GM21447 (cell line): ENCODE results near the gene SZT2.
"Not testable (repeated sequence)": the region's sequence is repeated elsewhere in the genome, so short reads cannot be mapped to it uniquely, and the experiment has no call there.

Experiments used
- ATAC-seq: cut with Tn5 transposase; IDR thresholded peaks from one replicate; pipeline ENCODE4 v1.9.1; 2021; ENCODE audit not compliant: unreplicated experiment

SZT2 gene

DNA sequence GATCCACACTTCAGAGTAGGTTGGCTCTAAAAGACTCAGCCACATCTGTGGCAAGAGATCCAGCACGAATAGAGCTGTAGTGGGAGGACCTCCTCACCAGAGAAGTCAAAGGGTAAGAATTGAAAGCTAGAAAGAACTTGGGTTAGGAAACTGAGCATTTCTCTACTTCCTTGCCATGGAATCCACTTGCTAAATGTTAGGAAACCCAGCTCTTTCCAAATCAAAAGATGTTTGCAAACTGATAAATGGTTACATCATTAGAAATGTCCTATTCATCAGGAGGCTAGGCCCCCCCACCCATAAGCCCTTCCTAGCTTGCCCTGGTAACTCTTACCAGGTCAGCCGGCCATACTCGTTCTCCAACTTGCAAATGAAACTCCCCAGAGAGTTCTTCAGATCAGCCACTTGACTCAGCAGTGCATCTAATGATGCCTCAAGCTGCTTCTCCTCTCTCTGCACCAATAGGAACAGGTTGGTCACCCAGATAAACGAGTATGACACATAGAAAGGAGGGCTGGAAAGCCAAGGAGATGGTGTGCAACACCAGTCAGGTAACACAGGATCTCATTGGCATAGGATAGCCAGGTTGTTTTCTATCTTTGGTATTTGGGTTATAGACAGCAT lies 1.6 kb upstream of the SZT2 start:
- ATAC-seq, result no peak

DNA sequence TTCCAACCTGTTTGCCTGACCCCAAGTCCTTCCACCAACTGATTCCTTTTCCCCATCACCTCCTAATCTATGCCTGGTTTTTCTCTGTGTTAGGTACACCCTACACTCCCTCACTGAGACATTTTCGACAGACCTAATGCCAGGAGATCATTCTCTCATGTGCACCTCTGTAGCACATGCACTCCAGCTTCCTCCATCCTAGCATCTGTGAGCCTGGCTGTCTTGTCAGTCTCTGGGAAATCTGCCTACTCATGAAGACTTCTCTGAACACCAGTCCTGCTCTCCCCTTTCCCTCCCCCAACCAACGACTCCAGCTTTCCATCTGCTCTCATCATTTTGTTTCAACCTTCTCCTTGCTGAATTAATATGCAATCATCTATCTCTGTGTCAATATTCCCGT lies 1.1 kb upstream of the SZT2 start:
- ATAC-seq, result no peak

DNA sequence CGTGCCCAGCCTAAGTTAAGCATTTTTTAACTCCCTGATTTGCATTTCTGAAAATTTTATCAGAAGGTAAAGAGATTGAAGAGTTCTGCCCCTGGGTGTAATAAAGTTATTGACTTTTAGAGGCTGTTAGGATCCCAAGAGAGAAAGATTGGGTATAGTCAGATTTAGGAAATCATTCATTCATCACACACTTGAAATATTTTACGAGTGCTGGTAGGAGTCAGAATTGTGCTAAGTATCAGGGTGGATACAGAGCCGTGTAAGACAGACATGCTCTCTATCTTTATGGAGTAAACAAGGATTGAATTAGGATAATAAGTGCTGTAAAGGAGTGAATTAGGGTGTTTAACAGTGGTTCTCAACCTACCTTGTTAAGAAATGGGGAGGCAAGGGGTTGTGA lies 3.0 kb downstream of the SZT2 start:
- ATAC-seq, result no peak

DNA sequence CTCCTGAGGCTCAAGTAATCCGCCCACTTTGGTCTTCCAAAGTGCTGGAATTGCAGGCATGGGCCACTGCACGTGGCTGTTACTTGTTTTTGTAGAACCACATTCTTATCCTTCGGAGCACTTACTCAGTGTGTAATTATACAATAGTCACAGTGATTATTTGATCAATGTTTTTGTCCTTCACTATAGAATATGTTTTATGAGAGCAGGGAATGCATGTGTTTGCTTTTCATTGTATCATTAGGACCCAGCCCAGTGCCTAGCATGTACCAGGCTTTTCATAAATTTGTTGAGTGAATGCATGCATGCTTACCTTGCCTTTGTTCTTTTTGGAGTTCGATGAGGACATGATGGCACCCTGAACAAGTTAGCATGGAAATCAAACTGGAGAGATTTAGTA lies 5.8 kb downstream of the SZT2 start:
- ATAC-seq, result no peak

DNA sequence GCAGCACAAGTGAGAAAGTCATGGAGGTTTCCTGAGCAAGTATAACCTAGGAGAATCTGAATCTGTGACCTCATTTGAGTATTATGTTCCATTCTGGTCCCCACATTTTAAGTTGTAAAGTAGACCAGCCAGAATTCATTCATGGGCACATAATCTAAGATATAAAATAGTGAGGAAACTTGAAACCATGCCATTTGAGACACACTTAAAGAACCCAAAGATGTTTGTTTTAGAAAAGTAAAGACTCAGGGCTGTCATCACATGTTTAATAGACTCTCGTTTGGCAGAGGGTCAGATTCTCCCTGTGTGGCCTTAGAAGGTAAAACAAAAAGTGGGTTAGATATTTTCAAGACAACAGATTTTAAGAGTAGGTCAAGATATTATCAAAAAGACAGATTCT lies 6.4 kb downstream of the SZT2 start:
- ATAC-seq, result no peak

DNA sequence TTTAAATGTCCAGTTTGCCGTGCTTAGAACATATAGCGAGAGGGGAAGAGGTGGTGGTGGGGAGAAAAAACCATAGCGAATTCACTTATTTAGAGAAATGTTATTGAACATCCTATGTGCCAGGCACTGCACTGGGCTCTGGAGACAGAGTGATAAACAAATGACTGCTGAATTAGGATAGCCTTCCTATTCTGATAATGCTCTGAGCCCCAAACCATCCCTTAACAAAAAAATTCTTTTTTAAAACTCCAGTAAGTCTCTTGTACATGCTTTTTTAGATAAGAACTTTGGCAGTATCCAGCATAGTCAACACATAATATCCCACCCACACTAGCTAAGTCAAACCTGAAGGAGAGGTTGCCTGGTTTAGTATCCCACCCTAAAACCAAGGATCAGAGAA lies 8.5 kb downstream of the SZT2 start:
- no peak for ATAC-seq

DNA sequence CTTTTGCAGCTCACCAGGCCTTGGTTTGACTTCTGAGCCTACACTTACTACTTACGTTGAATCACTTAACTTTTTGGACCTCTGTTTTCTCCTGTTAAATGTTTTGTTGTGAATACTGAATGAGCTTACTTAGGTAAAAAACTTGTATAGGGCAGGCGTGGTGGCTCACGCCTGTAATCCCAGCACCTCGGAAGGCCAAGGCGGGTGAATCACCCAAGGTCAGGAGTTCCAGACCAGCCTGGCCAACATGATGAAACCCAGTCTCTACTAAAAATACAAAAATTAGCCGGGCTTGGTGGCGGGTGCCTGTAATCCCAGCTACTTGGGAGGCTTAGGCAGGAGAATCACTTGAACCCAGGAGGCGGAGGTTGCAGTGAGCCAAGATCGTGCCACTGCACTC lies 10.7 kb downstream of the SZT2 start:
- ATAC-seq, result not testable (repeated sequence)

DNA sequence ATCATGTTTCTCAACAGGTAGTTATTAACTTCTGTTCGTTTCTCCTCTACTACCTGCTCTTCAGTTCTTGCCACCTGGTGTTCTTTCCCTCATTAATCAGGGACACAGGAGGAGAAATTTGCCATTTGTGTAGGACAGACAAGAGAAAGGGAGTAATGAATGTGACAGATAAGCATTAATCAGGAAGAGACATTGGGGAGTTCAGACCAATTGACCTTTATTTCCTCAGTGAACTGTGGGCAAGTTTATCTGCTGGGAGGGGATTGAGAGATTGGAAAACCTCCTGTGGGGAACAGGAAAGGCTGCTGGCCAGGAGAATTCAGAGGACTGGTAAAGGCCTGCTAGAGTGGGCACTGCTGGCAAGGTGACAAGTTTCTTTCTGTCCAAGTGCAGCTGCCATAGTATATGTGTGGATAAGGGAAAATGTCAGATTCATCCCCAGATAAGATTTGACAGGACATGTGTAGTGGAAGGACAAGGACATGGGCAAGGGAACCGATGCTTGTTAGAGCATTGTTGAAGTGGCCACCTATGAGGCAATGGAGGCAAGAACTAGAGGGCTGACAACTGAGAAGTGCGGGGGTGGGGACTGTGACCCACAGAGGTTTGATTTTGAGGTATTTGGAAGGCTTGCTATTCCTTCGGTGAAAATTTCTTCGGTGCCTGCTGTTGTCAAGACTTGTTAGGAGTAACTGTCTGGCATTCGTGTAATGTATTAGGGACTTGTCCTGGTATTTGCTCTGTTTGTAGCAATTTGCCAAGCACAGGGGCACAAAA lies 12.6 kb downstream of the SZT2 start:
- ATAC-seq, result no peak

DNA sequence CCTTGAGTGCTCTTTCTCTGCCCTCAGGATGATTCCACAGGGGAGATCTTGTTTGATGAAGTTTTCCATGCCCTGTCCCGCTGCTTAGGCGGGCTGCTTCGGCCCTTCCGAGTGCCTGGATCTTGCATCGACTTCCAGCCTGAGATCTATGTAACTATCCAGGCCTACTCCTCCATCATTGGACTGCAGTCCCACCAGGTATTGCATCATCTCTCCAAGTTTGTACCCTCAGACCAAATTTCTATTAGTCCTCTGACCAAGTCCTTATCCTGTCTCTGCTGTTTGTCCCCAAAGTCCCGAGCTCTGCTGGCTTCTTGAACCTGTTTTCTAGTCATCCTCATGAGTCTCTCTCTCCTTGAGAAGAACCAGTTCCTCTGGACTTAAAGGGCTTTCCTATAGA lies 14.7 kb downstream of the SZT2 start:
- ATAC-seq, result no peak

DNA sequence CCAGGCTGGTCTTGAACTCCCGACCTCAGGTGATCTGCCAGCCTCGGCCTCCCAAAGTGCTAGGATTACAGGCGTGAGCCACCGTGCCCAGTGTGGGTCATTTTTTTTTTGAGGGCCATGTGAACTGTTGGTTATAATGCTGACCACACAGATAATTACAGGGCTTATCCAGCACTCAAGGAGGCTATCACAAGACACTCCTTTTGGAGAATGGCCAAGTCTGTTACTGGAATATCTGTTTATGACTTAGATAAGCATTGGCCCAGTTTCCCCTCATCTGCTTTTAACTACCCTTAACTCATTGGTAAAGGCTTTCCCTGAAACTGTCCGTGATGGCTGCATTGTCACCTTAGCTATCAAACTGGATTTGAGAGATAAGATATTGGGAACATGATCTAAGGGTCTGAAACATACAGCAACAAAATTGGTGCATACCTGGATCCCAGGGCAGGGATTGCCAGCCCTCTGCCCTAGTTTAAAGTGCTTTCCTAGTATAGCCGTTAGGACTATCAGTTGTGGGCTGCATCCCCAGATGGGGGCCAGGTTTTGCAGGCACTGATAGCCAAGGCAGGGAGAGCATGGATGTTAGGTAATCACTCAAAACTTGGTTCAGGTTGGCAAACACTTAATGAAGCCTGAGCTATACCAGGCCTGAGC lies 15.6 kb downstream of the SZT2 start:
- ATAC-seq, result no peak

DNA sequence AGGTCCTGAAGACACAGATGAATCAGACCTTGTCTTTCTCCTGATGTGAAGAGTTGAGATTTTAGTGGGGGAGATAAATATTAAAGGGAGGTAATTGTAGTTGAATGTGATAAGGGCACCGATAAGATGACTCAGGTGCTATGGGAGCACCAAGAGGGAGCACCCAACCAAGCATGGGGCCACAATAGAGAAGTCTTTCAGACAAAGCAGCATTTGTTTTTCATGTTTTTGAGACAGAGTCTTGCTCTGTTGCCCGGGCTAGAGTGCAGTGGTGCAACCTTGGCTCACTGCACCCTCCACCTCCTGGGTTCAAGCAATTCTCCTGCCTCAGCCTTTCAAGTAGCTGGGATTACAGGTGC lies 16.2 kb downstream of the SZT2 start:
- ATAC-seq, result no peak

DNA sequence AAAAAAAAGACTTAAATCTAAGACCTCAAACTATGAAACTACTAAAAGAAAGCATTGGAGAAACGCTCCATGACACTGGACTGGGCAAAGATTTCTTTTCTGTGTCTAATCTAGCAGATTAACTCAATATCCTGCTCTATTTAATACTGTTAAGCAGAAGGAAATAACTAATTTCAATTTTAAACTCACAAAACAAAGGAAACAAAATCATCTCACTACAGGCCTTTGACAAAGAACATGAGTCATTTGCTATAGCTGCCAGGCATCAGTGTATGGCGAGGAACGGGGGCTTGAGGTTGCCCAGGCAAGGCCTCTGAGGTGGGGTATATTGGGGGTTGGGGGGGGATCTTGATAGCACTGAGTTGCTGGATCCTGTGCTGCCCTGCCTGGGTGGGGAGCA lies 20.9 kb downstream of the SZT2 start:
- ATAC-seq, result no peak

DNA sequence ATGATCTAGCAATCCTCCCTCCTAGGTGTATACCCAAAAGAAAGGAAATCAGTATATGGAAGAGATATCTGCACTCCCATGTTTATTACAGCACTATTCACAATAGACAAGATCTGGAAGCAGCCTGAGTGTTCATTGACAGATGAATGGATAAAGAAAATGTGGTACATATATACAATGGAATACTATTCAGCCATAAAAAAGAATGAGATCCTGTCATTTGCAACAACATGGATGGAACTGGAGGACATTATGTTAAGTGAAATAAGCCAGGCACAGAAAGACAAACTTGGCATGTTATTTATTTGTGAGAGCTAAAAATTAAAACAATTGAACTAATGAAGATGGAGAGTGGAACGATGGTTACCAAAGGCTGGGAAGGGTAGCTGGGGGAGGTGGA lies 23.7 kb downstream of the SZT2 start:
- ATAC-seq, result not testable (repeated sequence)

DNA sequence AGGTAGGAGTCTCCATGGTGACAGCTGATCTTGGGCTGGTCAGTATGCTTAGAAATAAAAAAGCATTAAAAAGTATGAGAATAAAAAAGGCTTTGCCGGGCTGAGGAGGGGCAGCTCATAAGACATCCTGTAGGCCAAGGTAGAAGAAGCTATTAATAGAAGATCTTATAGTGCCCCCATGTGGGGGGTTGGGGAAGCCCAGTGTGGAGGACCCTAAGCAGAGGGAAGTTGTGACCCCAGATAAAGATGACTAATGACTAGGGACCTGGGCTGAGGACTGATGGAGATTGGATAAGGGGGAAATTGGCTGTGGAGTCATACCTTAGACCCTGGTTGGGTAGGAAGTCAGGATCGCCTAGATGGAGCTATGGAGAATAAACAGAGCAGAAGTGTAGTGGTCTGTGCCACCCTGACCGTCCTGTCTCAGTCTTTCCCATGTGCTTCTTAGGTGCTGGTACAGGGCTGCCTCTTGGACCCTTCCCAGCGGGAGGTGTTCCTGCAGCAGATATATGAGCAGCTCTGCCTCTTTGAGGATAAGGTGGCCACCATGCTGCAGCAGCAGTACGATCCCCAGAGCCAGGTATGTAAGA lies 25.0 kb downstream of the SZT2 start:
- ATAC-seq, result no peak

DNA sequence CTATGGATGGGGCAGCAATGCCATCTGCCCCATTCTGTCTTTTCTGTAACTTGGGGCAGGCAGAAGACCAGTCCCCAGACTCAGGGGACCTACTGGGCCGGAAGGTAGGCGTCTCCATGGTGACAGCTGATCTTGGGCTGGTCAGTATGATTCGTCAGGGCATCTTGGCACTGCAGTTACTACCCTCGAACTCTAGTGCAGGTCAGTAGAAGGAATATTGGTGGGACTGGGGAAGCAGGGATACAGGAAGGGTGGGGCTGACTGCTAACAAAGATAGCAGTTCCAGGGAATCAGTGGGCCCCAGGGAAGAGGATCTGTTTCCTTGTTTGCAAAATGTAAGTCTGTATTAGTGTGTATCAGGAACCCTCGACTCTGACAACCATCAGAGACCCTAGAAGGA lies 26.2 kb downstream of the SZT2 start:
- no peak for ATAC-seq

DNA sequence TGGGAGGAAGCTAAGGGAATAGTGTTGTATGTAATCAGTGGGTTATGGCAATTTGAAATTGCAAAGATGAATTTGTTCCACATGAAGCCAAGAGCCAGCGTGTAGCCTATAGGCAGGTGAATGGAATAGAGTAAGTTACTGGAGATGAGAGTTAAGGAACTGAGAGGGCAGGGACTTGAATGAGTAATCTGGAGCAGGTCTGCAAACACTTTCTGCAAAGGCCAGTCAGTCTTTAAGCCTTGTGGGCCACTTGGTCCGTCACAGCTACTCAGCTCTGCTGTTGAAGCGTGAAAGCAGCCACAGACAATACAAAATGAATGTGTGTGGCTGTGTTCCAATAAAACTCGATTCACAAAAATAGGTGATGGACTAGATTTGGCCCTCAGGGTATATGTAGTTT lies 29.2 kb downstream of the SZT2 start:
- peak; percentile 54 for ATAC-seq

DNA sequence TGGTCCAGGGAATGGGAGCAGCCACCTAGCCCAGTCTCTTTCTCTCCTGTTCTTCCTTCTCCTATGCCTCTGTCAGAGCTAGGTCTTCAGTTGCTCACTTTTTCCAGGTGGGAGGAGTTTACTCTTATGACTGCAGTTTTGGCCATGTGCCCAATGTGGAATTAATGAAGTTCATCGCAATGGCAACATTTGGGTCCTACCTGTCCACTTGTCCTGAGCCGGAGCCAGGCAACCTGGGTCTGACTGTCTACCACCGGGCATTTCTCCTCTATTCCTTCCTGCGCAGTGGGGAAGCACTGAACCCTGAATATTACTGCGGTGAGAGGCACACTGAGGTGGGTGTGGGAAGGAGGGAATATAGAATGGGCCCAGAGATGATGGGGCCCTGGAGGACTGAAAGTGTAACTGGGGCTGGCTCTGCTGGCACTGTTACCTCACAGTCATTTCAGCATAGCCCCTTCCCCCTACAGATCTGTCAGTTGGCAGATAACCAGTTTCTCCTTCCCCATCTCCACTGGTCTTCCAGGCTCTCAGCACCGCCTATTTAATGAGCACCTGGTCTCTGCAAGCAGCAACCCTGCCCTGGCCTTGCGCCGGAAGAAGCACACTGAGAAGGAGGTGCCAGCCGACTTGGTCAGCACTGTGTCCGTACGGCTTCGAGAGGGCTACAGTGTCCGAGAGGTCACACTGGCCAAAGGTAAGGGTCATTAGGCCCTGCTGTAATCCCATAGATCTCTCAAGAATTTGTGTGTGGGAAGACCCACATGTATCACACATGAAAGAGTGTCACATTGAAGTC lies 30.1 kb downstream of the SZT2 start:
- ATAC-seq, result no peak

DNA sequence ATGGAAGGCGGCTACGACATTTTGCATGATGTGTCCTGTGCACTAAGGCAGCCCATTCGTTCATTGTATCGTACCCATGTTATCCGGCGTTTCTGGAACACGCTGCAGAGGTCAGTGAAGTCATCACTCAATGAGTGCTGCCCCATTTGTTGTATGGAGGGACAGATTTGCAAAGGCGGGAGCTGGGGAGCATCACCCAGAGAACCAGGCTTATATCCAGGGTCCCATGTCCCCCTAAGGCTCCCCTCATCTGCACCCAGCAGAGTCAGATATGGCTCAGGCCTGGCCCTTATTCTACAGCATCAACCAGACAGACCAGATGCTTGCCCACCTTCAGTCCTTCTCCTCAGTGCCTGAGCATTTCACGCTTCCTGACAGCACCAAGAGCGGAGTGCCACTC lies 31.2 kb downstream of the SZT2 start:
- no peak for ATAC-seq

DNA sequence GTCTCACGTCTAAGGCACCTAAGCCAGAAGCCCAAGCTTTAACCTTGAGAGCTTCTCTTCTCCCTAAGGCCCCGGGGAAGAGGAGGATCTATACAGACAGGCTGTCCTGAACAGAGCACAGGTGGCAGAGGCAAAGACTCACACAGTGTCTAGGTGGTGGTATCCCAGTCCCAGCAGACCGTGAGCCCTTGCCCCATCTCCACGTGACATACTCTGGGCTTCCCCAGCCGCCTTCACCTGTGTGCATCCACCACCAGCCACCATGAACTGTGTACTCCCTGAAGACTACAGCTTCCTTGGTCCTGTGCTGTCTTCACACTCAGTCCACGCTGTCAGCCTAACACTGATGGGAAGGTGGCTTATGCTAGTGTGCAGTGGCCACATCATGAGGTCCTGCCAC lies 31.7 kb downstream of the SZT2 start:
- no peak for ATAC-seq

DNA sequence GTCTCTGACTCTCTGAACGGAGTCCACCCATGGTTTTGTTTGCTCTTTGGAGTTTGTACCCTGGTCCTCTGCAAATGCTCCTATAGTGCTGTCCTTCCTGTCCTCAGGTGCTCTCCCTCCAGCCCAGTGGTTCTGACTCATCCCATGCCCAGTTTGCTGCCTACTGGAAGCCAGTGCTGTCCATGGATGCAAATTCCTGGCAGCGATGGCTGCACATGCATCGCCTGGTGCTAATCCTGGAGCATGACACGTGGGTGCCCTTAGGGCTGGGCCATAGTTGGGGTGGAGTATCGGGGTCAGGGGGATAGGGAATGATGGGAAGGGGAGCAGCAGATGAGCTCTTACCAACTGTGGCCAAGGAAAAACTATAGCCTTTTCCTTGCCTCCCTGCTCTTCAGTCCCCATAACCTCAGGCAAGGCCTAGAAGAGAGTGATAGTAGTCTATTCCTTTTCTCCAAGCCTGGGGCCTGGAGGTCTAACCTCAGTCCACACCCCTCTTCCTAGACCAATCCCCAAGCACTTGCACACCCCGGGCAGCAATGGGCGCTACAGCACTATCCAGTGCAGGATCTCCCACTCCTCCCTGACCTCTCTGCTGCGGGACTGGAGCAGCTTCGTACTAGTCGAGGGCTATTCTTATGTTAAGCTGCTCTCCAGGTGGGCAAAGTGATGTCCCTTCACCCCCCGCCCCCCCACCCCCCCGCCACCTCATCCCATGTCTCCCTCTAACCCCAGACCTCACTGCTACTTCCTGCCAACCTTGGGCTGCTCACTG lies 32.5 kb downstream of the SZT2 start:
- ATAC-seq, result no peak
